GM12878 (cell line): ENCODE results near the gene DNAJB4. TPM values are rescaled to one million over a fixed set of nuclear protein-coding genes. Genes with fewer than 3 reads are reported as not detected.

ENCODE experiments used
- ATAC-seq: fragments of 200-7000 bp; cut with Tn5 transposase; 3 replicates; pipeline ENCODE4 v1.9.1; 2020; ENCODE audit warnings: mild to moderate bottlenecking, moderate library complexity
- BruUV-seq: library from RNA; stranded (reverse); fragments of 400-500 nt; replicated peaks from 2 replicates; lab custom pipeline; 2021; lab: Mats Ljungman, UMichigan
- CTCF ChIA-PET: fragments of 300-600 bp; sonication (Branson Sonifier 250); formaldehyde crosslinking; extraction: SDS; loops from one replicate; lab custom pipeline; 2021; ENCODE audit warnings: inconsistent platforms; lab: Yijun Ruan, JAX
- POLR2A ChIA-PET: fragments of 350-600 bp; formaldehyde crosslinking; extraction: SDS; loops from one replicate; lab custom pipeline; 2021; ENCODE audit warnings: inconsistent platforms; lab: Charles Lee
- RAD21 ChIA-PET: fragments of 300-600 bp; sonication (Branson Sonifier 250); formaldehyde crosslinking; loops from one replicate; lab custom pipeline; 2023; ENCODE audit warnings: antibody characterized with exemption; ENCODE audit not compliant: unreplicated experiment; lab: Charles Lee
- SMC1A ChIA-PET: fragments of 300-600 bp; sonication (Branson Sonifier 250); formaldehyde crosslinking; loops from one replicate; lab custom pipeline; 2023; ENCODE audit not compliant: unreplicated experiment, uncharacterized antibody; lab: Charles Lee
- DNase-seq: peaks from one replicate; pipeline ENCODE4 v3.0.0-alpha.2; 2011; ENCODE audit warnings: low read depth, low spot score
- FAIRE-seq: peaks from 3 replicates; lab custom pipeline; 2011; peaks lifted over from hg19 to GRCh38; lab: Jason Lieb, UNC
- H2AFZ ChIP-seq: 2 replicates; pipeline ENCODE4 v1.6.0; 2011; ENCODE audit warnings: low read depth, low read length, control low read depth; ENCODE audit not compliant: control insufficient read depth
- H3K27ac ChIP-seq: 2 replicates; pipeline ENCODE4 v1.5.1; 2011; ENCODE audit warnings: control low read depth; ENCODE audit not compliant: control insufficient read depth, insufficient read depth
- H3K27me3 ChIP-seq, 2 experiments: replicated peaks in 1 of 2; 2 replicates each; pipeline versions ENCODE4 v1.6.0 to v1.6.1; 2011; ENCODE audit warnings: low read length in 1 of 2; ENCODE audit not compliant: control insufficient read depth in 2 of 2, insufficient read depth in 2 of 2
- H3K36me3 ChIP-seq, 2 experiments: 2 replicates each; pipeline ENCODE4 v1.5.1; 2011; ENCODE audit warnings: low read length in 1 of 2; ENCODE audit not compliant: control insufficient read depth in 2 of 2, insufficient read depth in 2 of 2
- H3K4me1 ChIP-seq: 2 replicates; pipeline ENCODE4 v1.6.1; 2011; ENCODE audit warnings: mild to moderate bottlenecking, low read length, moderate library complexity, mixed read lengths; ENCODE audit not compliant: control insufficient read depth, insufficient read depth
- H3K4me2 ChIP-seq: 2 replicates; pipeline ENCODE4 v1.6.0; 2011; ENCODE audit warnings: control low read depth; ENCODE audit not compliant: control insufficient read depth, insufficient read depth
- H3K4me3 ChIP-seq: fragments of 200-600 bp; sonication (generic); 2 replicates; pipeline ENCODE4 v1.5.1; 2016
- H3K79me2 ChIP-seq: 2 replicates; pipeline ENCODE4 v1.6.0; 2011; ENCODE audit warnings: low read length; ENCODE audit not compliant: control insufficient read depth, insufficient read depth
- H3K9ac ChIP-seq: 2 replicates; pipeline ENCODE4 v1.8.0; 2011; ENCODE audit warnings: low read length, control low read depth, mixed read lengths; ENCODE audit not compliant: control insufficient read depth, insufficient read depth
- H3K9me3 ChIP-seq: replicated peaks from 3 replicates; pipeline ENCODE4 v1.5.1; 2011; ENCODE audit warnings: mild to moderate bottlenecking, low read length; ENCODE audit not compliant: control insufficient read depth, insufficient read depth
- H4K20me1 ChIP-seq: 2 replicates; pipeline ENCODE4 v1.6.0; 2011; ENCODE audit not compliant: control insufficient read depth, insufficient read depth
- CHD4 ChIP-seq: fragments of 200-600 bp; sonication (generic); IDR thresholded peaks from 2 replicates; pipeline ENCODE4 v1.6.1; 2016; ENCODE audit warnings: mild to moderate bottlenecking
- MLLT1 ChIP-seq: fragments of 450-650 bp; IDR thresholded peaks from 2 replicates; pipeline ENCODE4 v1.6.1; 2016; ENCODE audit warnings: mild to moderate bottlenecking
- RAD51 ChIP-seq: fragments of 450-650 bp; IDR thresholded peaks from 2 replicates; pipeline ENCODE4 v1.6.1; 2016; ENCODE audit warnings: moderate library complexity, mild to moderate bottlenecking, inconsistent platforms
- SUZ12 ChIP-seq: fragments of 200-600 bp; sonication (generic); IDR thresholded peaks from one replicate; pipeline ENCODE4 v1.6.1; 2018; ENCODE audit warnings: antibody characterized with exemption, mild to moderate bottlenecking; ENCODE audit not compliant: unreplicated experiment
- WGBS: methylation state at CpG from one replicate; pipeline ENCODE4 v1.1.6; 2016; ENCODE audit warnings: low lambda C conversion rate; ENCODE audit not compliant: insufficient replicate concordance, insufficient coverage; ENCODE audit errors: missing lambda C conversion rate; 5-methylcytosine and 5-hydroxymethylcytosine counted together
- in situ Hi-C: fragments of 300-500 bp; cut with MboI; formaldehyde crosslinking; loops from 9 replicates; pipeline ENCODE4 v1.14.3; 2018; ENCODE audit warnings: mixed read lengths
- intact Hi-C: fragments of 100-400 bp; cut with micrococcal nuclease; formaldehyde crosslinking; loops from one replicate; pipeline ENCODE4 v1.14.2; 2022; ENCODE audit not compliant: unreplicated experiment
- polyA plus RNA-seq, 11 experiments: library from polyadenylated mRNA; depleted of rRNA in 4 of 11; unstranded in 6 of 11; stranded (reverse) in 5 of 11; fragments of >200 nt; fragmentation: Nextera tagmentation in 4 of 11; fragmentation: Illumina TruSeq in 1 of 11; extraction: Ambion mirVana in 4 of 11; extraction: Trizol in 1 of 11; gene quantifications; 1 replicate in 1 of 11; 2 replicates in 10 of 11; pipeline versions ENCODE4 v1.2.1 to v1.2.3, GENCODE V29; 2011 to 2016; ENCODE audit warnings: inconsistent platforms in 2 of 11, missing spikeins in 2 of 11, low read depth in 1 of 11
- total RNA-seq, 4 experiments: library from RNA; depleted of rRNA in 3 of 4; stranded (reverse); fragments of >200 nt in 3 of 4; fragmentation: Illumina TruSeq in 1 of 4; extraction: Trizol in 1 of 4; gene quantifications; 2 replicates each; pipeline versions ENCODE4 v1.2.1 to v1.2.3, GENCODE V29; 2013 to 2021

DNAJB4 gene
- total and polyA plus RNA-seq, 10 of the 15 experiments (the other 5 are each of a cell fraction or from before 2014, with no cell fraction given): 3.8 to 10.5 (median 6.6) TPM

GRCh38 chr1:78058670-78059069 is 53.9 kb downstream of the DNAJB4 start:
- Histone ChIP-seq H2AFZ (no peak overlapping the region), H3K9me3 (no peaks in the 10 kb centered on the region; the same call in 2 of the 3 replicates), H4K20me1 (no peaks in the 10 kb centered on the region), H3K79me2 (no peaks in the 10 kb centered on the region), H3K4me1 (no peaks in the 10 kb centered on the region; the same call in none of the 2 replicates), H3K4me2 (no peak overlapping the region), H3K9ac (no peak overlapping the region), H3K4me3 (no peak overlapping the region), H3K27me3 (no peaks in the 10 kb centered on the region; a peak in 1 of 4 replicates), H3K36me3 (no peaks in the 10 kb centered on the region), H3K27ac (no peak overlapping the region)
- intact Hi-C loops (loop anchor here (5.0 kb wide), 1 partner anchor 36 kb away; no protein-coding TSS in a partner anchor), in situ Hi-C loops (no loop called here)
- no peak for DNase-seq
- WGBS: 24% methylated on average over 4 of the region's 4 CpGs
- RAD21 ChIA-PET: no interaction called here
- BruUV-seq: no TSS peak
- CTCF ChIA-PET: interaction anchor here (1.0 kb wide), 1 partner anchor 56 kb away, joined by 3 read pairs; no protein-coding TSS in a partner anchor
- ATAC-seq: no peak
- TF ChIP-seq RAD51 (no peak), MLLT1 (no peak), SUZ12 (no peak), CHD4 (no peak)
- POLR2A ChIA-PET: no interaction called here
- SMC1A ChIA-PET: no interaction called here
- no peak for FAIRE-seq
